ENCODE data around the gene CNKSR3.

DNA sequence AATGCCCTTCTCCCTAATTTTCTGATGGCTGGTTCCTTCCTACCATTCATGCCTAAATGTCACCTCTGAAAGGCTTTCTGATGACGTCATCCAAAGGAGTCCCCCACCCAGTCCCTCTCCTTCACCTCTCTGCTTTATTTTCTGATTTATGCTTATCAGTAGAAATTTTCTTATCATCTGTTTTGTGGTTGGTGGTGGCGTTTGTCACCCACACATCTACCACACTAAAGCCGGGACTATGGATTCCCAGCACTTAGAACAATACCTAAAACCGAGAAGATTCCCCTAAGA, 9.0 kb downstream of the CNKSR3 start:
- TF ChIP-seq, protein P1, sequence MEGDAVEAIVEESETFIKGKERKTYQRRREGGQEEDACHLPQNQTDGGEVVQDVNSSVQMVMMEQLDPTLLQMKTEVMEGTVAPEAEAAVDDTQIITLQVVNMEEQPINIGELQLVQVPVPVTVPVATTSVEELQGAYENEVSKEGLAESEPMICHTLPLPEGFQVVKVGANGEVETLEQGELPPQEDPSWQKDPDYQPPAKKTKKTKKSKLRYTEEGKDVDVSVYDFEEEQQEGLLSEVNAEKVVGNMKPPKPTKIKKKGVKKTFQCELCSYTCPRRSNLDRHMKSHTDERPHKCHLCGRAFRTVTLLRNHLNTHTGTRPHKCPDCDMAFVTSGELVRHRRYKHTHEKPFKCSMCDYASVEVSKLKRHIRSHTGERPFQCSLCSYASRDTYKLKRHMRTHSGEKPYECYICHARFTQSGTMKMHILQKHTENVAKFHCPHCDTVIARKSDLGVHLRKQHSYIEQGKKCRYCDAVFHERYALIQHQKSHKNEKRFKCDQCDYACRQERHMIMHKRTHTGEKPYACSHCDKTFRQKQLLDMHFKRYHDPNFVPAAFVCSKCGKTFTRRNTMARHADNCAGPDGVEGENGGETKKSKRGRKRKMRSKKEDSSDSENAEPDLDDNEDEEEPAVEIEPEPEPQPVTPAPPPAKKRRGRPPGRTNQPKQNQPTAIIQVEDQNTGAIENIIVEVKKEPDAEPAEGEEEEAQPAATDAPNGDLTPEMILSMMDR (IDR thresholded peaks at IDR 0.05): no peak
- no peak for TF ChIP-seq POLR2A (IDR thresholded peaks at IDR 0.05)

Measured in thyroid gland (tissue), 4 donors.